ENCODE data around the gene PIGZ. TPM values are rescaled to one million over a fixed set of nuclear protein-coding genes. Genes with fewer than 3 reads are reported as not detected.

Gene PIGZ
- total RNA-seq, 1 donor from 2014 or later, result 9.5 TPM

DNA sequence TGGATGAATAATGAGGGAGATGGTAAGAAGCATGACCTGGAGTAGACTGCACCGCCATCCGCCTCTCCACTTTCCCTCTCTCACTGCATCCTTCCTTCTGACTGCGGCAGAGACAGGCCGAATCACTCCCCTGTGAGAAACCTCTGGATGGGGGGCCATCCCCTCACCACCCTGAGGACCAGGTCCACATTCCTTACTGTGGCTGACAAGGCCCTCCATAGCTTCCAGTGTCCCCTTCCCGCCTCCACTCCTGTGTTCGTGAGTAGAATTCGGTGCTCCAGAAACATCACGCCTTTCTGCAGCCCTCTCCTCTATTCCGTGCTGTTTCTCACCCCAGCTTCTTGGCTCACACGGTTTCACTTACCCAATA is 2.8 kb downstream of the PIGZ start:
- Mint-ChIP-seq H3K36me3 (ENCODE audit: unreplicated experiment) (peaks cover 4% of the 10 kb centered on the region), H3K27ac (ENCODE audit: unreplicated experiment) (no peak overlapping the region), H3K9me3 (ENCODE audit: unreplicated experiment) (no peaks in the 10 kb centered on the region), H3K27me3 (ENCODE audit: unreplicated experiment) (no peaks in the 10 kb centered on the region), H3K4me3 (ENCODE audit: unreplicated experiment) (no peak overlapping the region), H3K4me1 (ENCODE audit: unreplicated experiment) (peaks cover 12% of the 10 kb centered on the region)
- no peak for DNase-seq (ENCODE audit: extremely low spot score, unreplicated experiment)
- TF ChIP-seq, protein P1, sequence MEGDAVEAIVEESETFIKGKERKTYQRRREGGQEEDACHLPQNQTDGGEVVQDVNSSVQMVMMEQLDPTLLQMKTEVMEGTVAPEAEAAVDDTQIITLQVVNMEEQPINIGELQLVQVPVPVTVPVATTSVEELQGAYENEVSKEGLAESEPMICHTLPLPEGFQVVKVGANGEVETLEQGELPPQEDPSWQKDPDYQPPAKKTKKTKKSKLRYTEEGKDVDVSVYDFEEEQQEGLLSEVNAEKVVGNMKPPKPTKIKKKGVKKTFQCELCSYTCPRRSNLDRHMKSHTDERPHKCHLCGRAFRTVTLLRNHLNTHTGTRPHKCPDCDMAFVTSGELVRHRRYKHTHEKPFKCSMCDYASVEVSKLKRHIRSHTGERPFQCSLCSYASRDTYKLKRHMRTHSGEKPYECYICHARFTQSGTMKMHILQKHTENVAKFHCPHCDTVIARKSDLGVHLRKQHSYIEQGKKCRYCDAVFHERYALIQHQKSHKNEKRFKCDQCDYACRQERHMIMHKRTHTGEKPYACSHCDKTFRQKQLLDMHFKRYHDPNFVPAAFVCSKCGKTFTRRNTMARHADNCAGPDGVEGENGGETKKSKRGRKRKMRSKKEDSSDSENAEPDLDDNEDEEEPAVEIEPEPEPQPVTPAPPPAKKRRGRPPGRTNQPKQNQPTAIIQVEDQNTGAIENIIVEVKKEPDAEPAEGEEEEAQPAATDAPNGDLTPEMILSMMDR (IDR thresholded peaks at IDR 0.05), result no peak

DNA sequence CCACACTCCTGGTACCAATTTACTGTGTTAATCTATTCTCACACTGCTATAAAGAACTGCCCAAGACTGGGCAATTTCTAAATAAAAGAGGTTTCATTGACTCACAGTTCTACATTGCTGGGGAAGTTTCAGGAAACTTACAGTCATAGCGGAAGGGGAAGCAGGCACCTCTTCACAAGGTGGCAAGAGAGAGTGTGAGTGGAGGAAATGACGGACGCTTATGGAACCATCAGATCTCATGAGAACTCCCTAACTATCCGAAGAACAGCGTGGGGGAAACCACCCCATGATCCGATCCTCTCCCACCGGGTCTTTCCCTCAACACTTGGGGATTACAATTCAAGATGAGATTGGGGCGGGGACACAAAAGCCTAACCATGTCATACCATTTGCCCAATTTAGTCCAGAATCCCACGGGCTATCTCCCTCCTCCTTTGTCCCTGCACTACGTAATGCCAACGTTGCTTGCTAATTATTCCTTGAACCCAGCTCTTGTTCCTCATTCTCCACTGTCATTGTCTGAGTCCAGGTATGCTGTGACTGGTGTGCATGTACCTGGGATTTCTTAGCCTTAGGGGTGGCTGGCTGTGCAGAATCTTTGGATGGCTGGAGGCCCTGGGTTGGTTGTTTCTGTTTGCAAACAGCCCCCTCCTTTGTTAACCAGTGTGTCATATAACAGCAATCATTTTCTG is 3.4 kb downstream of the PIGZ start:
- Mint-ChIP-seq H3K9me3 (ENCODE audit: unreplicated experiment) (no peaks in the 10 kb centered on the region), H3K4me3 (ENCODE audit: unreplicated experiment) (no peak overlapping the region), H3K36me3 (ENCODE audit: unreplicated experiment) (peaks cover 4% of the 10 kb centered on the region), H3K27me3 (ENCODE audit: unreplicated experiment) (no peaks in the 10 kb centered on the region), H3K27ac (ENCODE audit: unreplicated experiment) (no peak overlapping the region), H3K4me1 (ENCODE audit: unreplicated experiment) (peaks cover 10% of the 10 kb centered on the region)
- TF ChIP-seq, protein P1 (IDR thresholded peaks at IDR 0.05), result no peak
- DNase-seq (ENCODE audit: extremely low spot score, unreplicated experiment), result no peak

- no peak for DNase-seq (ENCODE audit: extremely low spot score, unreplicated experiment)
- H3K4me1 Mint-ChIP-seq (ENCODE audit: unreplicated experiment), result peaks cover 8% of the 10 kb centered on the region
- TF ChIP-seq, protein P1 (IDR thresholded peaks at IDR 0.05), result no peak
- H3K27me3 Mint-ChIP-seq (ENCODE audit: unreplicated experiment), result no peaks in the 10 kb centered on the region
- no peak overlapping the region for H3K27ac Mint-ChIP-seq (ENCODE audit: unreplicated experiment)
- no peak overlapping the region for H3K4me3 Mint-ChIP-seq (ENCODE audit: unreplicated experiment)
- H3K36me3 Mint-ChIP-seq (ENCODE audit: unreplicated experiment), result peaks cover 6% of the 10 kb centered on the region
- H3K9me3 Mint-ChIP-seq (ENCODE audit: unreplicated experiment), result no peaks in the 10 kb centered on the region
These were observed 5.0 kb downstream of the PIGZ start for GRCh38 chr3:196963631-196963953.

DNA sequence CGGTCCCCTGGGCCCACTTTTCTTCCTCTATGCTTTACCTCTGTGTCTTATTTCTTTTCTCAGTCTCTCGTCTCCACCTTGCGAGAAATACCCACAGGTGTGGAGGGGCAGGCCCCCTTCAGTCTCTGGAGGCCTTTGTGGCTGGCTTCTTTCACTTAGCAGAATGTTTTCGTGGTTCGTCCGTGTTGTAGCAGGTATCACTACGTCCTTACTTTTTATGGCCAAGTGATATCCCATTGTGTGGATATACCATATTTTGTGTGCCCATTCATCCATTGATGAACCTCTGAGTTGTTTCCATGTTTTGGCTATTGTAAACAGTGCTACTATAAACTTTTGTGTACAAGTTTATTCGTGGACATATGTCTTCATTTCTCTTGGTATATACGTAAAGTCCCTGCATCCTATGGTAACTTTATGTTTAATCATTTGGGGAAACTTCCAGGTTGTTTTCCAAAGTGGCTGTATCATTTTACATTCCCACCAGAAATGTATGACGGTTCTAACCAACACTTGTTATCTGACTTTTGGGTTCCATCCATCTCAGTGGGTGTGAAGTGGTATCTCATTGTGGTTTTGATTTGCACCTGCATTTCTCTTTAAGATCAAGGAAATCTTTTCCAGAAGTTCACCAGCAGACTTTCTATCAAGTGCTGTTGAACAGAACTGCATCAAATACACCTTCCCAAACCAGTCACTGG is 5.6 kb downstream of the PIGZ start:
- Mint-ChIP-seq H3K27ac (ENCODE audit: unreplicated experiment) (no peak overlapping the region), H3K9me3 (ENCODE audit: unreplicated experiment) (no peaks in the 10 kb centered on the region), H3K4me1 (ENCODE audit: unreplicated experiment) (peaks cover 6% of the 10 kb centered on the region), H3K4me3 (ENCODE audit: unreplicated experiment) (no peak overlapping the region), H3K27me3 (ENCODE audit: unreplicated experiment) (no peaks in the 10 kb centered on the region), H3K36me3 (ENCODE audit: unreplicated experiment) (peaks cover 6% of the 10 kb centered on the region)
- TF ChIP-seq, protein P1 (IDR thresholded peaks at IDR 0.05), result no peak
- no peak for DNase-seq (ENCODE audit: extremely low spot score, unreplicated experiment)

DNA sequence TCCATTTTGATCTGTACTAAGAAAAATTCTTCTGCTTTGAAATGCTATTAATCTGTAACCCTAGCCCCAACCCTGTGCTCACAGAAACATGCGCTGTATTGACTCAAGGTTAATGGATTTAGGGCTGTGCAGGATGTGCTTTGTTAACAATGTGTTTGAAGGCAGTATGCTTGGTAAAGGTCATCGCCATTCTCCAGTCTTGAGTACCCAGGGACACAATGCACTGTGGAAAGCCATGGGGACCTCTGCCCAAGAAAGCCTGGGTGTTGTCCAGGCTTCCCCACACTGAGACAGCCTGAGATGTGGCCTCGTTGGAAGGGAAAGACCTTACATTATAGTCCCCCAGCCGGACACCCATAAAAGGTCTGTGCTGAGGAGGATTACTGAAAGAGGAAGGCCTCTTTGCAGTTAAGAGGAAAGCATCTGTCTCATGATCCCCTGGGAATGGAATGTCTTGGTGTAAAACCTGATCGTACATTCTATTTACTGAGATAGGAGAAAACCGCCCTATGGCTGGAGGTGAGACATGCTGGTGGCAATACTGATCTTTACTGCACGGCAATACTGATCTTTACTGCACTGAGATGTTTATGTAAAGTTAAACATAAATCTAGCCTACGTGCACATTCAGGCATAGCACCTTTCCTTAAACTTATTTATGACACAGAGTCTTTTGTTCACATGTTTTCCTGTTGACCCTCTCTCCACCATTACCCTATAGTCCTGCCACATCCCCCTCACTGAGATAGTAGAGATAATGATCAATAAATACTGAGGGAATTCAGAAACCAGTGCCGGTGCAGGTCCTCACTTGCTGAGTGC is 6.3 kb downstream of the PIGZ start:
- DNase-seq (ENCODE audit: extremely low spot score, unreplicated experiment), result no peak
- Mint-ChIP-seq H3K27ac (ENCODE audit: unreplicated experiment) (no peak overlapping the region), H3K4me1 (ENCODE audit: unreplicated experiment) (no peaks in the 10 kb centered on the region), H3K9me3 (ENCODE audit: unreplicated experiment) (no peaks in the 10 kb centered on the region), H3K4me3 (ENCODE audit: unreplicated experiment) (no peak overlapping the region), H3K36me3 (ENCODE audit: unreplicated experiment) (peaks cover 6% of the 10 kb centered on the region), H3K27me3 (ENCODE audit: unreplicated experiment) (no peaks in the 10 kb centered on the region)
- TF ChIP-seq, protein P1 (IDR thresholded peaks at IDR 0.05), result no peak

Data from osteocyte (in vitro differentiated cells).